Fibroblast of the aortic adventitia (primary cell): Measurements from ENCODE around the gene GPR148. TPM values are rescaled to one million over a fixed set of nuclear protein-coding genes. Genes with fewer than 3 reads are reported as not detected.

Source experiments
- DNase-seq: peaks from one replicate; pipeline ENCODE4 v3.0.0-alpha.2; 2010; ENCODE audit warnings: low read depth
- H3K4me3 ChIP-seq: 2 replicates; pipeline ENCODE4 v1.5.1; 2011; ENCODE audit warnings: low read depth, mild to moderate bottlenecking, control low read depth, low read length, moderate library complexity
- CTCF ChIP-seq: IDR thresholded peaks from 2 replicates; pipeline ENCODE4 v1.5.1; 2011; ENCODE audit warnings: mild to moderate bottlenecking, low read length, control low read depth, inconsistent platforms; ENCODE audit not compliant: insufficient read depth
- total RNA-seq: library from RNA; depleted of rRNA; stranded (reverse); fragments of >200 nt; gene quantifications from 2 replicates; pipeline ENCODE4 v1.2.3, GENCODE V29; 2012; ENCODE audit warnings: low replicate concordance

GPR148 gene
- total RNA-seq, 1 donor: not detected

DNA sequence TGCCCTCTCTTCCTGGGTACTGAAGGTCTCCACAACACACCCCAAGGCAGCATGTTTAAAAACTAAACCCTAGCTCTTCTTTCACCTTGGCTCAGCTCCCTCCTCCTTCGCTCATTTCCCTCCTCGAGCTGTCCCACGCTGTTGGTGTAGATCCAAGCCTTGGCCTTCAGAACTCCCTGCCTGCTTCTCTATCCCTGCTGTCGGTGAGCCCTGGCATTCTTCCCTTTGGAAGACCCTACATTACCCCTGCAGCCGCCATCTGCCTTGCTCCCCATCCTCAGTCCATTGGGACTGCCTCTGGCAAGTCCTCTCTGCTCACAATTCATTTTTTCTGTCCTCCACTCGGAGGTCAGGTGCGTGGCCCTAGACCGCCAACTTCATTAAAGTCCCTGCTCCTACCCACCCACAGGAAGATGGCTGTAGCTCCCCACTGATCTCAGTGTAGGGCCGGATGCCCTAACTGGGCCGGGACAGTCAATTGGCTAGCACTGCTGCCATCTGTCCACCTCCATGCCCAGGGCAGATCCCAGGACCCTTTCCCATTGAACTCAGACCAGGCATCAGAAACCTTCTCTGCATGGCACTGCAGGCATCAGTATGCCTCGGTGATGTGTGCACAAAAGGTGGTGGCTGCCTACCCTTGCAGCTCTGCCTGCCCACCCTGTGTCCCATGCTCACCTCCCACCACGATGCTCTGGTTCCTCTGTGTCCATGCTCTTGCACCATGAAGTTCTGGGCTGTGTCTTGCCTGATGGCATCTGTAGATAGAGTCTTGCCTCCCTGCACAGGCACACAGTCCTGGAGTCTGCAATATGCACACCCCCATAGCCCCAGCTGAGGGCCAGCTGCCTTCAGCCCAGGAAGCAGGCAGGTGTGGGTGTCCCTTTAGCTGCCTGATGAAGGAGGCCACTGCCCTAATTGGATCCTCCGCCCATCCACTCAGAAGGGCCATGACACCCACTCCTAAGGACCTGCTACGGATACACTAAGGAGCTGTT is 32.2 kb downstream of the GPR148 start:
- DNase-seq: no peak
- TF ChIP-seq CTCF: no peak
- no peak overlapping the region for H3K4me3 ChIP-seq

GRCh38 chr2:130762031-130762909 is 33.4 kb downstream of the GPR148 start:
- no peak overlapping the region for H3K4me3 ChIP-seq
- TF ChIP-seq CTCF: no peak
- no peak for DNase-seq

- no peak overlapping the region for H3K4me3 ChIP-seq
- no peak for TF ChIP-seq CTCF
- no peak for DNase-seq
Observed at GRCh38 chr2:130762910-130763385, 34.1 kb downstream of the GPR148 start.

DNA sequence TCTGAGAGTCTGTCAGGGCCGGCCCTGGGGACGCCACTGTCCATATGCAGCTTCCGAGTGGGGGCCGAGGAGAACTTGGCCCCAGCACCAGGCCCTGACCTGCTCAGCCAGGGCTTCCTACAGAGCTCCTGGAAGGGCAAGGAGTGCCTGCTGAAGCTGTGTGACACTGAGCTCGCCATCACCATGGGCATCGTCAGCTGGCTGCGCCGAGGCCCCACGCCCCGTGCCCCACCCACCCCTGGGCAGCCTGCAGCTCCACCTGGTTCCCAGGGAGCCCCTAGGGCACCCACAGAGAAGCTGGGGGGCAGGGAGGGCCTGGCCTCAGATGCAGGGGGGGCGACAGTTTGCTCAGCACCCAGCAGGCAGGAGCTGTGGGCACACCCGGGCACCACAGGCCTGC is 34.5 kb downstream of the GPR148 start:
- DNase-seq: no peak
- no peak overlapping the region for H3K4me3 ChIP-seq
- TF ChIP-seq CTCF: no peak

GRCh38 chr2:130764035-130764820 is 35.4 kb downstream of the GPR148 start:
- no peak for DNase-seq
- TF ChIP-seq CTCF: no peak
- H3K4me3 ChIP-seq: no peak overlapping the region

DNA sequence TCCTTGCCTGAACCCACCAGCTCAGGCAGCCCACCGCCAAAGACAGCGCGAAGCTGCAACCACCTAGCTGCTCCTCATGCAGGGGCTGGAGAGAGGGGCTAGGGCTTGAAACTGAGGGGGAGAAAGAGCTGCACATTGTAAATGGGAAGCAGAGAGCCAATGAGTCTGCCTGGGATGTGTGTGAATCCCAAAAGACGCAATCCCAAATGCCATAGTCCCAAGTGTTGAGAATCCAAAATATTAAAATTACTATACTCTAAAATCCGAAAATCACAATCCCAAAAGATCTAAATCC is 35.9 kb downstream of the GPR148 start:
- no peak overlapping the region for H3K4me3 ChIP-seq
- TF ChIP-seq CTCF: no peak
- DNase-seq: no peak
